Upper lobe of left lung (tissue), 4 donors: ENCODE data around the gene MCF2L2.

ENCODE experiments used
- CTCF ChIP-seq, 6 experiments: fragments of 450-650 bp in 4 of 6; fragments of 200-600 bp in 2 of 6; sonication (generic) in 2 of 6; IDR thresholded peaks; one replicate each; pipeline ENCODE4 v1.5.1; 2016 to 2019; ENCODE audit warnings: antibody characterized with exemption in 6 of 6
- POLR2A ChIP-seq, 4 donors: fragments of 450-650 bp; IDR thresholded peaks; one replicate each; pipeline ENCODE4 v1.5.1; 2016 to 2017; ENCODE audit warnings: antibody characterized with exemption in 4 of 4, mild to moderate bottlenecking in 2 of 4
- POLR2AphosphoS5 ChIP-seq, 2 donors: sonication (generic); formaldehyde crosslinking; IDR thresholded peaks; one replicate each; pipeline ENCODE4 v1.5.1; 2017; ENCODE audit warnings: antibody characterized with exemption in 2 of 2

- no peak for TF ChIP-seq CTCF (IDR thresholded peaks at IDR 0.05)
- TF ChIP-seq POLR2A (IDR thresholded peaks at IDR 0.05) = no peak
- TF ChIP-seq POLR2AphosphoS5 (IDR thresholded peaks at IDR 0.05) = no peak
These were observed 173.7 kb downstream of the MCF2L2 start for GRCh38 chr3:183254487-183255347.
